GM18507 (cell line): Measurements from ENCODE around the gene KRTAP10-9.
"Not testable (repeated sequence)": the region's sequence is repeated elsewhere in the genome, so short reads cannot be mapped to it uniquely, and the experiment has no call there.

Source experiments
- DNase-seq: peaks from one replicate; pipeline ENCODE4 v3.0.0; 2011; ENCODE audit warnings: low read depth; ENCODE audit not compliant: insufficient read length; ENCODE audit errors: extremely low spot score
- FAIRE-seq: peaks from 2 replicates; lab custom pipeline; 2011; peaks lifted over from hg19 to GRCh38; lab: Jason Lieb, UNC

Gene KRTAP10-9, protein sequence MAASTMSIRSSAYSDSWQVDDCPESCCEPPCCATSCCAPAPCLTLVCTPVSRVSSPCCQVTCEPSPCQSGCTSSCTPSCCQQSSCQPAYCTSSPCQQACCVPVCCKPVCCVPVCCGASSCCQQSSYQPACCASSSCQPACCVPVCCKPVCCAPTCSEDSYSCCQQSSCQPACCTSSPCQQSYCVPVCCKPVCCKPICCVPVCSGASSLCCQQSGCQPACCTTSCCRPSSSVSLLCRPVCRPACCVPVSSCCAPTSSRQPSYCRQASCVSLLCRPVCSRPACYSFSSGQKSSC

DNA sequence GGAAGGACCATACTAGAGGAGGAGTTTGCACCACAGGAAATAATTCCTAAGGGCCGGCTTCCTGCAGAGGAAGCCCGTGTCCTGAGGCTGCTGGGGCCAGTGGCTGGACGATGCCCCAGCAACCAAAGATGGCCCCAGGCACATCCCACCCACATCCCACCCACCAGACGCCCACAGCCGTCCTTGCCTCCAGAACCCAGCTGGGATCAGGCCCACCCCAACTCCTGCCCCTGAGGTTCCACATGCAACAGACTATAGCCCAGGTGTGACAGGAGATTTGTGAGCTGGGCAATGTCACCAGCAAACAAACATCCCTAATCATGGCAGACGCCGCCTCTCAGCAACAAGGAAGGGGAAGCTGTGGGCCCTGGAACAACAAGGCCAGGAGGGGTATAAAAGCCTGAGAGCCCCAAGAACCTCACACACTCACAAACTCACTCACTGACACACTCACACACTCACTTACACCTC lies at the start of gene KRTAP10-9:
KRTAP10-9 (plus strand) TSS at position 421 of the 471 bp plus-strand sequence. CDS start 79 bp downstream, outside the sequence.
- DNase-seq (no peak), FAIRE-seq (no peak)

DNA sequence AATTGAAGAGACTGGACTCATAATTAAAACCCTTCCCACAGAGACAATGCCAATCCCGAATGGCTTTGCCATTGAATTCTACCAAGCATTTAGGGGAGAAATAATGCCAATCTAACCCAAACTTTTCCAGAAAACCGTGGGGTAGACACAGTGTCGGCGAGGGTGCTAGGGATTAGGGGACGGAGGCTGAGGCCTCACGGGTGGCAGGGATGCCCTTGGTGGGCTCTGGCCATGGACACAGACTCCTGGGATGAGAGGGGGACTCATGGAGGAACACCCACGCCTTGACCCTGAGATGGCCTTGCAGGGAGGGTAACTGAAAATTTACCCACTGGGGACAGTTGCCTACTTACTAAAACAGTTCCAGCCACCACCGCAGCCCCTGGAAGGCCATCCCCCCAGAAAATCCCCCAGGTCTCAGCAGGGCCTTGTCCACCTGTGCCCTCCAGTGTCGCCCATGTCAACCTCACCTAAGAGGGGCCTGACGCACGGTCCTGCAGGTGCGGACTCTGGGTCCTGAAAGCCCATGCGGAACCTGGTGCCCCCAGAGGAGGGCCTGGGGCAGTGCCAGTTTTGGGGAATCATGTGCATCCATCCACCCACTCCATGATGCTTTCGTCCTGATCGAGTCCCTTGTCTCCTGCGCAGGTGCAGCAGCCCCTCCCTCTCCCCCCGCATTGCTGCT lies 48.4 kb upstream of the KRTAP10-9 start:
- DNase-seq (no peak), FAIRE-seq (no peak)

DNA sequence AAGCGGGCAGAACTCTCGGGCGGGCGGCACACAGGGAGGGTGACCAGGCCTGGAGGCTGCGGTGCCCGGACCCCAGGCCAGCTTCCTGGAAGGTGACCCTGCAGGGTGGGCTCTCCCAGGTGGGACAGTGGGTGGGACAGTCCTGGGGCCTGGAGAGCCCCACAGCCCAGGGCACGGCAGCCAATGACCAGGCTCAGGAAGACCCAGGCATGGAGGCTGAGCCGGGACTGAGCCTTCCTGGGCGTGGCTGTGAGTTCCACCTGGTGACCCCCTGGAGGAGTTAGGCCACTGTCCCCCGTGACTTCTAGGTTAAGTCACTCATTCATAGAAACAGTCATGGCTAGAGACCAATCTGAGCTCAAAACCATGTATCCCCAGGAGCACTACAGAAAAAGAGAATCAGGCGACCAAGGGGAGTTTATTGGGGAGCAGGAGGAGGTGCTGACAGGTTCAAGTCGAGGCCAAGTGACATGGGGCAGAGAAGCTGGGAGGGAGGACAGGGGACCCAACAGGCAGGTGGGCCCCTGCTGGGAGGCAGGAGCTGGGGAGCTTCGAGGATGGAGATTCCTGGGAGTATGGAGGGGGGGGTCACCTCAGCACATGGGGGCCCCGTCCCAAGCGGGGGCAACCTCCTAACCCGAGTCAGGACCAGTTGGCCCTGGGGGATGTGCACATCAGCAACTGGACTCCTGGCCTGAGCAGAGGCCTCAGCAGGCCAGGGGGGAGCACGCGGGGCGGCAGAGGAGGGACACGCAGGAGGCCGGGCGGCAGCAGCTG lies 47.6 kb upstream of the KRTAP10-9 start:
- FAIRE-seq (no peak), DNase-seq (no peak)

DNA sequence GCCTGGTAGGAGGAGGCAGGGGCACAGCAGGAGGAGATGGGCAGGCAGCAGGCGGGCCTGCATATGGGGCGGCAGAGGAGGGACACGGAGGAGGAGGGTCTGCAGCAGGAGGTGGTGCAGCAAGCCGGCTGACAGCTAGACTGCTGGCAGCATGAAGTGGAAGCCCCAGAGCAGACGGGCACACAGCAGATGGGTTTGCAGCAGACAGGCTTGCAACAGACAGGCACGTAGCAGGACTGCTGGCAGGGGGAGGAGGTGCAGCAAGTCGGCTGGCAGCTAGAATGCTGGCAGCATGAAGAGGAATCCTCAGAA lies 47.1 kb upstream of the KRTAP10-9 start:
- DNase-seq, result no peak
- no peak for FAIRE-seq

DNA sequence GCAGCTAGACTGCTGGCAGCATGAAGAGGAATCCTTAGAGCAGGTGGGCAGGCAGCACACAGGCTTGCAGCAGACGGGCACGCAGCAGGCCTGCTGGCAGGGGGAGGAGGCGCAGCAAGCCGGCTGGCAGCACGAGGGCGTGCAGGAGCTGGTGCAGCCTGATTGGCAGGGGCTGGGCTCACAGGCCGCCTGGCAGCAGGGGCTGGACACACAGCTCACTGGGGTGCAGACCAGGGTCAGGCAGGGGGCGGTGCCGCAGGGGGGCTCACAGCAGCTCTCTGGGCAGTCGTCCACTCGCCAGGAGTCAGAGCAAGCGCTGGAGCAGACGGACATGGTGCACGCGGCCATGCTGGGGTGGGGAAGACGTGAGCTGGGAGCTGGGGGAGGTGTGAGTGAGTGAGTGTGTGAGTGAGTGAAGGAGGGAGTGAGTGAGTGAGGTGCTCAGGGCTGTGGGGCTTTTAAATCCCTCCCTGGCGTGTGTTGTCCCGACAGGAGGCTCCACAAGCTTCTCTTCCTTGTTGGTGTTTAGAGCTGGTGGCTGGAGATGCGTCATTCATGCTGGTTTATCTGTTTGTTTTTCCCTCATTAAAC lies 46.6 kb upstream of the KRTAP10-9 start, which contains the start of gene KRTAP10-5:
KRTAP10-5 (minus strand) TSS at position 374 of the 591 bp plus-strand sequence; CDS start at position 348, 26 bp downstream.
- DNase-seq, FAIRE-seq: not testable (repeated sequence)

DNA sequence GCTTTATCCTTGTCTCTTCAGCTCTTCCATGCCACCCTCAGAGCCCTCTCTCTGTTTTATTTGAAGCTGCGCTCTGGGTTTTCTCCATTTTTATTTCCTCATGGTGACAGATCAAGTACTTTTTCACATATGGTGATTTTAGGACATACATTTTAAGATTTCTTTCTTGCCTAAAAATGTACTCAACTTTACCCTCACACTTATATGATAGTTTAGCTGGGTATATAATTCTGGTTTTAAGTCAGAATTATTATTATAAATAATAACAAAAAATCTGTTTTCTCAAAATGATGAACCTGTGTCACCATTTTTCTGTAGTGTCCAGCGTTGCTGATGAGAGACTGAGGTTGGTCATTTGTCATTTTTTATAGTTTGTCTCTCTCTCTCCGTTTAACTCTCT lies 45.7 kb upstream of the KRTAP10-9 start:
- FAIRE-seq (no peak), DNase-seq (no peak)

DNA sequence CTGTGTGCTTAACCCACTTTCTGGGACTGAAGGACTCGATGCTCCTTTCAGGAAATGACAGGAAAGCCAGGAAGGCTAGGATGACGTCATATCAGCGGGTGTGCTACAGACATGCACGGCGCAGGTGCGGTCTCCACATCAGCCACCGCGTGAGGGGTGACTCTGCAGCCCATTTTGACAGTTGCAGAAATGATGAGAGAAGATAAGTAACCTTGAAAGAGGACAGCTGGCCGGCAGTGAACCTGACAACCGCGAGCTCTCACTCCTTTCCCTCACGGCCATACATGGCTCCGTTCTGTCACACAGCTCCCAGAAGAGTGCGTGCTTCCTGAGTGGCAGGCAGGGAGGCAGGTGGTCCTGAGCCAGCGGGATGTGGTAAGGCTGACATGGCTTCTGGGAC lies 44.8 kb upstream of the KRTAP10-9 start:
- no peak for FAIRE-seq

DNA sequence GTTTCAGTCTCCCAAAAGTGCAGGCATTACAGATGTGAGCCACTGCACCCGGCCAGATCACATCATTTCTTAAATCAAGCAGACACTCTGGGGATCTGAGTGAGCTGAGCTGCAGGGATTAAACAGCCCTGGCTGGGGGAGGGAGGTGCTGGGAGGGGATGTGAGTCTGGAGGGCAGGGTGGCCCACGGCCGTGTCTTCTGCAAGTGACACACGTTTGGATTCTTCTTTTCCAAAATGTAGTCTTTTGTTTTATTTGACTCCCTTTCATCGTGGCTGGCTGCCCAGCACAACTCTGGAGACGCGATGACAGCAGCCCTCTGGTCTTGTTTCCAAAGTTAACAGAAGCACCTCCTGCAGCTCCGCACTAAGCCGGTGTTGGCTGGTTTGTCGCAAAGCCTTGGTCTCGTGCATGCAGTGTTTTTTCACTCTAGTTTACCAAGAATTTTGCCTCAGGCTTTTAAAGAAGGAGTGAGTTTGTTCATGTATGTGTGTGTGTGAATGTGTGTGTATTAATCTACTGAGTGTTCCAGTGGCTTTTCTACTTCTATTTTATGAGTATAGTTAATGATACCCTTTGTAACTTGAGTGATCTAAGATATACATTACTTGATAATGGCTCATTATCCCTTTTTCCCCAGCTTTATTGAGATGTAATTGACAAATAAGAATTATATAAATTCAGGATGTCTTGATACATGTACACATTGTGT lies 43.6 kb upstream of the KRTAP10-9 start:
- no peak for FAIRE-seq
- DNase-seq, result no peak

More for the DNA sequence above, 44.8 kb upstream of the KRTAP10-9 start:
- no peak for DNase-seq

DNA sequence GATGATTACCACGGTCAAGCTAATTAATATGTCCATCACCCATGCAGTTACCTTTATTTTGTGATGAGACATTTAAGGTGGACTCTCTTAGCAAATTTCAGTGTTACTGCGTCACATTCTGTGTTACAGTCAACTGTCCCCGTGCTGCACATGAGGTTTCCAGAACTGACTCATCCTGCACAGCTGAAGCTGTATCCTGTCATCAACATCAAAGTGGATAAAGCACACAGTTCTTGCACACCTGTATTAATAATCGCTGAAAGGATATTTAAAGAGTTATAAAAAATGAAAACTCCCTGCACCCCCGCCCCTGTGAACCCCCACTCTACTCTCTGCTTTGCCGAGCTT lies 43.1 kb upstream of the KRTAP10-9 start:
- DNase-seq (no peak), FAIRE-seq (no peak)

DNA sequence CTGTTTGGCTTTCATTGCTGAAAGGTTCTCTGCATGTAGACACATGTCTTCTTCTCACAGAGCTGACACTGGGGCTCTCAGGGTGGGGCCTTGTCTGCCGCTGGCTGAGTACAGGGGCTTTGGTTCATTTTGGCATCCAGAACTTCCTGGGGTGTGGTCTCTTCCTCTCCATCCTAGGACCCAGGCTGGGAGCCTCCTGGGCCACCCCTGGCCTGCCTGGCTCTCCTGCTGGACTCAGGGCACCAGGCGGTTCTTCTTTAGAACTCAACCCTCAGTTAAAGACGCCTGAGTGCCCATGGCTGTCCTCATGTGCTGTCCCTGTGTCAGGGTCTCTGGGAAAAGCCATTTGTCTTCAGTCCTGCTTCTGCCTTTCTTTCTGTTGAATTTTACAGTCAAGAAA lies 41.0 kb upstream of the KRTAP10-9 start:
- DNase-seq (no peak), FAIRE-seq (no peak)

DNA sequence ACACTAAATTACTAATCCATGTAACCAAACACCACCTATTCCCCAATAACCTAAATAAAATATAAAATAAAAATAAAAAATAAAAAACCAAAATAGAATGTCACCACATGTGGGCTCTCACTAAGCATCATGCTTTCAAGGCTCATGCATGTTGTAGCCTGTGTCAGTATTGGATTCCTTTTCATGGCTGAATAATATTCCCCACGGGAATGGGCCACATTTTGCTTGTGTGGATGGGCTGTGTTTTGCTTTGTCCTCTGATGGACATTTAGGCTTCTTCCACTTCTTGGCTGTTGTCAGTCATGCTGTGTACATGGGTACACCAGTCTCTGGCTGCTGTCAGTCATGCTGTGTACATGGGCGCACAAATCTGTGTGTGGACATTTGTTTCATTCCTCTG lies 37.8 kb upstream of the KRTAP10-9 start:
- DNase-seq (no peak), FAIRE-seq (no peak)

DNA sequence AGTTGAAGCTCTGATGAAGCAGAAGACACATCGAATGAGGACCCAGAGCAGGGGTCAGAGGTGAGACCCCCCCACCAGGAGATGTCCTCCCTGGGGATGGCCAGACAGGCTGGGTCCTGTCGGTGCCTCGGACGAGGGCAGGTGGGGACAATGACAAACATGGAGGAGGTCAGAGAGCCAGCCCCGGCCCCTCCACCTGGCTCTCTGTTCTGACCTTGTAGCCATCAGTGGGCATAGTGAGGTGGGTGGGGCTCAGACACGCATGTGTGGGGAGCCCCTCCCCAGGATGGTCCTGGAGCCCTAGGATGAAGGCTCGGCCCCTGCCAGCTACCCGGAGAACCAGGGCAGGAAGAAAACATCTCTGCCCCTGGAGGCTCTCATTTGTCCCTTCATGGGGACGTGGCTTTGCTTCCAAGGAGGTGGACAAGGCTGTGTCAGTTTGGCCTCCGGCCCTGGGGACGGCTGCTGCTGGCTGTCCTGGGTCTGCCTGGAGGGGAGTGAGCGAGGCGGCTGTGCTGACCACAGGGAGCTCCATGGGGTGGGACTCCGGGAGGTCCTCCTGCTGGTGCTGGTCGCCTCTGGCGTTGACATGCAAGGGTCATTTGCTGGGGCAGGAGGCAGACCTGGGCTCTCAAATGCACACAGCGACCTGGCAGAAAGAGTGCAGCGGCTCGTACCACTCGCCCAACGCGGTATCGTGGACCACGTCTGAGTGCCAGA lies 37.1 kb upstream of the KRTAP10-9 start:
- FAIRE-seq, result no peak
- DNase-seq, result no peak

DNA sequence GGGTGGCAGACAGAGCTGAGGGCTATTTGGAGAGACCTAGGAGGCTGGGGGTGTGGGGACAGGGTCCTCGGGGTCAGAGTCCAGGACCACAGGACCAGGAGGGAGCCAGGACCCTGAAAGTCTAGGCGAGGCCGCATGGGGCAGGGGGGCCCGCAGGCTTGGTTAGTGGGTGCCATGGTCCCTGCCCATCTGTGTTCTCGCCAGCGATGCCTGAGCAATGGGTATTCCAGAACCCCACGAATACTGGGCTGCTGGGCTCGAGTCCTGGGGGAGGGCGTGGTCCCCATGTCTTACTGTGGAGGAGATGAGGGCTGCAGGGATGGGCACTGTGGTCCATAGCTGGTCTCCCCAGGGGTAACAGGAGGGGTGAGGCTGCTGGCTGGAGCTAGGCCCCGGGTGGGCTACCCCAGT lies 36.6 kb upstream of the KRTAP10-9 start:
- FAIRE-seq (no peak), DNase-seq (no peak)

DNA sequence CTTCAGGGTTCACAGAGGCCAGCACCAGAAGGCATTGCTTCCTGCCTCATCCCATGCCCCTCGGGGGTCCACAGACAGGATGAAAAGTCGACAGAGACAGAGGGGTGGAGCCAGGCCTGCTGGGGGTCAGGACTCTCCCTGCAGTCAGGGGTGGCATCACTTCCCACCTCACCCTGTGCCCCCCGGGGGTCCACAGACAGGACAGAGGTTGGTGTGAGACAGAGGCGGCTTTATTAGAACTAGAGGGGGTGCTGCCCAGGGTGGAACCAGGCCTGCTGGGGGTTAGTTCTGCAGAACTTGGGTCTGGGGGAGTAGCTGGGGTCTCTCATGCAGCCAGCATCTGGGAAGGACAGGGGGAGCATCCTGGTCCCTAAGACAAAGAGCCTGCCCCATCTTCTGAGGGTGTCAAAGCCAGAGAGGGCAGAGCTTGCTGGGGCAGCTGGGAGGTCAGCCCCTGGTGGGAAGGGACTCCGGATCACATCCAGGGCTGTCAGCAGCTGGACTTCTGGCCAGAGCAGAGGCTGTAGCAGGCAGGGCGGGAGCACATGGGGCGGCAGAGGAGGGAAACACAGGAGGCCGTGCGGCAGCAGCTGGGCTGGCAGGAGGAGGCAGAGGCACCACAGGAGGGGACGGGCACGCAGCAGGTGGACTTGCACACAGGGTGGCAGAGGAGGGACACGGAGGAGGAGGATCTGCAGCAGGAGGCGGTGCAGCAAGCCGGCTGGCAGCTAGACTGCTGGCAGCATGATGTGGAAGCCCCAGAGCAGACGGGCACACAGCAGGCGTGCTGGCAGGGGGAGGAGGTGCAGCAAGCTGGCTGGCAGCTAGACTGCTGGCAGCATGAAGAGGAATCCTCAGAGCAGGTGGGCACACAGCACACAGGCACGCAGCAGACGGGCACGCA lies 35.7 kb upstream of the KRTAP10-9 start:
- FAIRE-seq, result not testable (repeated sequence)

DNA sequence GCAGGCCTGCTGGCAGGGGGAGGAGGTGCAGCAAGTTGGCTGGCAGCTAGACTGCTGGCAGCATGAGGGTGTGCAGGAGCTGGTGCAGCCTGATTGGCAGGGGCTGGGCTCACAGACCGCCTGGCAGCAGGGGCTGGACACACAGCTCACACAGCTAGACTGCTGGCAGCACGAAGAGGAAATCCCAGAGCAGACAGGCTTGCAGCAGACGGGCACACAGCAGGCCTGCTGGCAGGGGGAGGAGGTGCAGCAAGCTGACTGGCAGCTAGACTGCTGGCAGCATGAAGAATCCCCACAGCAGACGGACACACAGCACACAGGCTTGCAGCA lies 35.1 kb upstream of the KRTAP10-9 start:
- not testable (repeated sequence) for DNase-seq, FAIRE-seq

More for the DNA sequence above, 35.7 kb upstream of the KRTAP10-9 start:
- DNase-seq, result not testable (repeated sequence)

DNA sequence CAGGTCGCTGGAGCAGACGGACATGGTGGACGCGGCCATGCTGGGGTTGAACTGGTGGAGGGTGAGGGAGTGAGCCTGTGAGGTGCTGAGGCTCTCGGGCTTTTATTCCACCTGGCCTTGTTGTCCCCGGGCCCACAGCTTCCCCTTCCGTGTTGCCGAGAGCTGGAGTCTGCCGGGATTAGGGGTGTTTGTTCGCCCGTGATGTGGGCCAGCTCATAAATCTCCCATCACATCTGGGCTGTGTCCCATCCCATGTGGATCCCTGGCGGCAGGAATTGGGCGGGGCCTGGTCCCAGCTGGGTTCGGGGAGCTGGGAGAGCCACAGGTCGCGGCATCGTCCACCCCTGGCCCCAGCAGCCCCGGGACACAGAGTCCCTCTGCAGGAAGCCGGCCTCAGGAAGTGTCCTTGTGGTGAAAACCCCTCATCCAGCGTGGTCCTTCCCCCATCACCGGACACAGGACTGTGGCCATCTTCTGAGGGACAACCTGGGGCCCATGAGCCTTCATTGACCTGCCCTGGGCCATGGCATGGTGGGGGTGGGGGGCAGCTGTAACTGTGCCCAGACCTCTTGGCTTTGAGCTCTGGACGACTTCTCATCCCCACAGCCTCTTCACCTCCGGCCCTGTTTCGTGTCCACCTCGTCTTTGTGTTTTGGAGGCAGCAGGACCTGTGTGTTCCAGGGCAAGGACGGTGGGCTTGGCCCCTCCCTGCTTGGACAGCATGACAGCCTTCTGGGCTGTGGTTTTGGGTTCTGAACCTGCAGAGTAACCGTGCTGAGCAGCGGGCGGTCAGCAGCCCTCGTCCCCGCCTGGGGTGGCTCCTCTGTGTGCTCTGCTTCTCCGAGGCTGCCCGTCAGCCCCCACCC lies 34.2 kb upstream of the KRTAP10-9 start, which contains the start of gene KRTAP10-6:
KRTAP10-6 (minus strand) TSS at position 60 of the 866 bp plus-strand sequence; CDS start at position 39, 21 bp downstream.
- DNase-seq (no peak), FAIRE-seq (no peak)
